ENCODE measurements around the gene SINHCAF. TPM values are rescaled to one million over a fixed set of nuclear protein-coding genes. Genes with fewer than 3 reads are reported as not detected.

The SINHCAF gene
- total RNA-seq, 1 experiment from 2014 or later = 497 TPM

DNA sequence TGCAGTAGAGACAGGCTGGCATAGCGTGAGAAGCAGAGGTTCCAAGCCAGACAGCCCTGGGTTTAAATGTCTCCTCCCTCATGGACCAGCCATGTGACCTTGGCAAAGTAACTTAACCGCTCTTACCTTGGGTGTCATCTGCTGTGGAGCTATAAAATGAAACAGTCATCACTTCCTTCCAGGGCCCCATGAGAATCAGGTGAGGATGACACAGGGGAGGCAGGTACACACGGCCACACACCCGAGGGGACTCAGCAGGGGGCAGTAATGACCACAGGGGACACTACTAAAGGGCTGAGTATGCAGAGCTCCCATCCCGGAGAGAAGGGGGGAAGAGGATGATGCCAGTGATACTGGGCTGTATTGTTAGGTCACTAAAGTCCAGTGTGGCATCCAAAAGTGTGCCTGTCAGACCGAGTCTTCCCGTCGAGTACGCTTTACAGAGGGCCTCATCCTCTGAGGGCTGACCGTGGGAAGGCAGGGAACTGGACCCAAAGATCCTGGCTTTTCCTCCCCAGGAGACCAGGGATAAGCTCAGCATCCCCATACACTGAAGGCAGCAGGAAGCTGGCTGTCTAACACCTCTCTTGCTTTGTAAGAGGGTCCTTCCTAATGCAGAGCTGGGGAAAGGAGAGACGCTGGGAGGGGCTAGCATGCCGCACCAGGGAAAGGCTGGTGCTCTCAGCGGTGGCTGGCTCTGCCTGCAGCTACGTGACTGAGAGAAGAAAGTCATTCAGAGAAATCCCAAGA is 94.2 kb downstream of the SINHCAF start:
- Histone ChIP-seq H2BK120ac (ENCODE audit: low read depth, low read length, poor library complexity, severe bottlenecking) (no peak overlapping the region), H3K79me1 (ENCODE audit: insufficient read depth, low read depth, low read length, poor library complexity, severe bottlenecking) (no peaks in the 10 kb centered on the region), H4K5ac (ENCODE audit: insufficient read length, low read depth, low read length) (no peak overlapping the region), H4K8ac (replicated peaks; ENCODE audit: insufficient read length, low read depth, low read length) (no peak overlapping the region), H3T11ph (ENCODE audit: low read length) (no peak overlapping the region), H3K27me3 (ENCODE audit: insufficient read depth, low read length) (no peaks in the 10 kb centered on the region), H2BK12ac (ENCODE audit: insufficient read length, low read depth, low read length) (no peak overlapping the region), H3K79me2 (ENCODE audit: insufficient read depth, low read length) (no peaks in the 10 kb centered on the region), H2AFZ (ENCODE audit: low read length) (no peak overlapping the region), H3K4me1 (ENCODE audit: insufficient read depth, low read length) (no peaks in the 10 kb centered on the region), H2AK5ac (ENCODE audit: insufficient read length, low read length) (no peak overlapping the region), H3K18ac (ENCODE audit: insufficient read length, low read depth, low read length) (no peak overlapping the region), H3K23me2 (ENCODE audit: insufficient read length, low read depth, low read length, poor library complexity, severe bottlenecking) (no peaks in the 10 kb centered on the region), H4K20me1 (ENCODE audit: control insufficient read depth, insufficient read depth, insufficient read length) (no peaks in the 10 kb centered on the region), H3K27ac (ENCODE audit: insufficient read length, low read depth, low read length) (no peak overlapping the region), H3K4me2 (ENCODE audit: insufficient read depth, insufficient read length, low read length) (no peak overlapping the region), H4K91ac (ENCODE audit: insufficient read length, low read depth, low read length) (no peak overlapping the region), H2BK15ac (ENCODE audit: low read depth, low read length) (no peak overlapping the region), H3K23ac (ENCODE audit: insufficient read length, low read depth, low read length) (no peak overlapping the region), H2BK20ac (ENCODE audit: low read depth, low read length, poor library complexity, severe bottlenecking) (no peak overlapping the region), H3K14ac (ENCODE audit: insufficient read depth, low read length) (no peak overlapping the region; the same call in 1 of the 2 replicates), H2BK5ac (ENCODE audit: insufficient read length, low read length) (no peak overlapping the region), H3K9me3 (ENCODE audit: control insufficient read depth, low read depth, low read length) (no peaks in the 10 kb centered on the region), H3K9ac (ENCODE audit: extremely low read depth, insufficient read length, low read length) (no peak overlapping the region), H3K4ac (ENCODE audit: low read depth, low read length) (no peak overlapping the region), H3K56ac (ENCODE audit: insufficient read length, low read depth, low read length) (no peak overlapping the region)
- Mint-ChIP-seq H3K36me3 (ENCODE audit: insufficient read depth in 1 of 3, low read depth in 3 of 3) (peaks cover 0 to 4% (median 4%) of the 10 kb centered on the region in 3 experiments; a peak in 1 of 7 replicates), H3K4me1 (peaks cover 31 to 33% of the 10 kb centered on the region in 2 experiments), H3K9me3 (peaks cover 8% of the 10 kb centered on the region in 2 experiments; a peak in 3 of 5 replicates), H3K27me3 (ENCODE audit: low read depth) (peaks cover 20% of the 10 kb centered on the region), H3K4me3 (no peak overlapping the region; a peak in 1 of 5 replicates), H3K27ac (no peak overlapping the region)
- no CpG with 5 or more reads among the region's 14 CpGs for WGBS (ENCODE audit: extremely low coverage, insufficient read length, low lambda C conversion rate)
- DNase-seq = no peak
- TF ChIP-seq, protein P1, sequence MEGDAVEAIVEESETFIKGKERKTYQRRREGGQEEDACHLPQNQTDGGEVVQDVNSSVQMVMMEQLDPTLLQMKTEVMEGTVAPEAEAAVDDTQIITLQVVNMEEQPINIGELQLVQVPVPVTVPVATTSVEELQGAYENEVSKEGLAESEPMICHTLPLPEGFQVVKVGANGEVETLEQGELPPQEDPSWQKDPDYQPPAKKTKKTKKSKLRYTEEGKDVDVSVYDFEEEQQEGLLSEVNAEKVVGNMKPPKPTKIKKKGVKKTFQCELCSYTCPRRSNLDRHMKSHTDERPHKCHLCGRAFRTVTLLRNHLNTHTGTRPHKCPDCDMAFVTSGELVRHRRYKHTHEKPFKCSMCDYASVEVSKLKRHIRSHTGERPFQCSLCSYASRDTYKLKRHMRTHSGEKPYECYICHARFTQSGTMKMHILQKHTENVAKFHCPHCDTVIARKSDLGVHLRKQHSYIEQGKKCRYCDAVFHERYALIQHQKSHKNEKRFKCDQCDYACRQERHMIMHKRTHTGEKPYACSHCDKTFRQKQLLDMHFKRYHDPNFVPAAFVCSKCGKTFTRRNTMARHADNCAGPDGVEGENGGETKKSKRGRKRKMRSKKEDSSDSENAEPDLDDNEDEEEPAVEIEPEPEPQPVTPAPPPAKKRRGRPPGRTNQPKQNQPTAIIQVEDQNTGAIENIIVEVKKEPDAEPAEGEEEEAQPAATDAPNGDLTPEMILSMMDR (conservative IDR thresholded peaks at IDR 0.05) = no peak

All from H9 (cell line).